H1 (cell line): Measurements from ENCODE around the gene ANP32B. TPM values are rescaled to one million over a fixed set of nuclear protein-coding genes. Genes with fewer than 3 reads are reported as not detected.
A peak's percentile ranks its signal among the peaks of the same experiment; 100 is the strongest.

ENCODE experiments used
- CTCF ChIA-PET: fragments of 300-600 bp; sonication (Branson Sonifier 250); formaldehyde crosslinking; loops from one replicate; lab custom pipeline; 2021; ENCODE audit not compliant: partially characterized antibody; lab: Charles Lee
- POLR2A ChIA-PET: fragments of 300-600 bp; sonication (Branson Sonifier 250); formaldehyde crosslinking; loops from one replicate; lab custom pipeline; 2021; ENCODE audit warnings: inconsistent platforms; ENCODE audit not compliant: partially characterized antibody; lab: Charles Lee
- DNase-seq, 2 experiments: peaks; one replicate each; pipeline versions ENCODE4 v3.0.0 to v3.0.0-alpha.2; 2010 to 2022; ENCODE audit warnings: low spot score in 2 of 2, low read depth in 1 of 2, mixed read lengths in 1 of 2
- FAIRE-seq: peaks from 2 replicates; lab custom pipeline; 2011; peaks lifted over from hg19 to GRCh38; lab: Jason Lieb, UNC
- H2AFZ ChIP-seq: 2 replicates; pipeline ENCODE4 v1.8.1; 2012; ENCODE audit warnings: low read length, inconsistent platforms
- H2AK5ac ChIP-seq: 2 replicates; pipeline ENCODE4 v1.6.1; 2013; ENCODE audit warnings: low read depth, low read length
- H2BK120ac ChIP-seq: replicated peaks from 2 replicates; pipeline ENCODE3; 2013; ENCODE audit warnings: low read depth, low read length, inconsistent platforms
- H2BK12ac ChIP-seq: 2 replicates; pipeline ENCODE4 v1.6.1; 2013; ENCODE audit warnings: low read depth, low read length
- H2BK15ac ChIP-seq: 2 replicates; pipeline ENCODE4 v1.6.1; 2013; ENCODE audit warnings: low read length
- H2BK20ac ChIP-seq: 2 replicates; pipeline ENCODE4 v1.6.1; 2013; ENCODE audit warnings: low read length
- H2BK5ac ChIP-seq: 2 replicates; pipeline ENCODE4 v1.6.1; 2013; ENCODE audit warnings: low read depth, low read length
- H3K14ac ChIP-seq: 2 replicates; pipeline ENCODE4 v1.6.1; 2013; ENCODE audit warnings: inconsistent platforms; ENCODE audit not compliant: insufficient read length
- H3K18ac ChIP-seq: 2 replicates; pipeline ENCODE4 v1.6.1; 2013; ENCODE audit warnings: low read length; ENCODE audit errors: extremely low read depth
- H3K23ac ChIP-seq: 2 replicates; pipeline ENCODE4 v1.6.1; 2013; ENCODE audit warnings: inconsistent platforms; ENCODE audit not compliant: insufficient read length
- H3K23me2 ChIP-seq: 2 replicates; pipeline ENCODE4 v1.6.1; 2013; ENCODE audit warnings: low read depth, low read length
- H3K27ac ChIP-seq: 2 replicates; pipeline ENCODE4 v1.6.1; 2011; ENCODE audit warnings: low read depth, low read length, inconsistent platforms
- H3K27me3 ChIP-seq, 4 experiments: replicated peaks in 1 of 4; 1 replicate in 1 of 4; 2 replicates in 3 of 4; pipeline versions ENCODE4 v1.6.1 to v1.8.1; 2011 to 2013; ENCODE audit warnings: low read length in 3 of 4, mild to moderate bottlenecking in 3 of 4, inconsistent platforms in 2 of 4, mixed read lengths in 2 of 4, moderate library complexity in 1 of 4; ENCODE audit not compliant: control insufficient read depth in 3 of 4, insufficient read depth in 3 of 4; ENCODE audit errors: extremely low read depth in 1 of 4
- H3K36me3 ChIP-seq, 4 experiments: 2 replicates each; pipeline versions ENCODE4 v1.6.1 to v1.8.1; 2011 to 2013; ENCODE audit warnings: mild to moderate bottlenecking in 4 of 4, low read length in 3 of 4, moderate library complexity in 2 of 4, control low read depth in 1 of 4, inconsistent platforms in 1 of 4; ENCODE audit not compliant: insufficient read depth in 4 of 4, control insufficient read depth in 2 of 4
- H3K4ac ChIP-seq: replicated peaks from 2 replicates; pipeline ENCODE3; 2013; ENCODE audit warnings: low read length, low read depth, mixed read lengths, inconsistent platforms; ENCODE audit not compliant: insufficient read length
- H3K4me1 ChIP-seq, 4 experiments: replicated peaks in 1 of 4; 1 replicate in 1 of 4; 2 replicates in 3 of 4; pipeline versions ENCODE4 v1.6.1 to v1.8.1; 2011 to 2013; ENCODE audit warnings: low read length in 3 of 4, inconsistent platforms in 2 of 4, mixed read lengths in 1 of 4; ENCODE audit not compliant: insufficient read depth in 4 of 4, control insufficient read depth in 3 of 4
- H3K4me2 ChIP-seq, 2 experiments: 2 replicates each; pipeline versions ENCODE4 v1.6.1 to v1.8.1; 2011 to 2013; ENCODE audit warnings: low read depth in 2 of 2, low read length in 2 of 2, control low read depth in 1 of 2, inconsistent platforms in 1 of 2, mild to moderate bottlenecking in 1 of 2; ENCODE audit not compliant: insufficient read depth in 1 of 2
- H3K4me3 ChIP-seq, 4 experiments: fragments of 200-600, 300-600 bp in 1 of 4; sonication (generic), shearing (Covaris generic), sonication (Bioruptor Twin) in 1 of 4; 2 replicates each; pipeline versions ENCODE4 v1.5.1 to v1.8.1; 2011 to 2016; ENCODE audit warnings: low read length in 4 of 4, low read depth in 3 of 4, control low read depth in 2 of 4, inconsistent platforms in 2 of 4, mild to moderate bottlenecking in 2 of 4, mixed read lengths in 1 of 4, moderate library complexity in 1 of 4; ENCODE audit not compliant: insufficient read depth in 2 of 4; ENCODE audit errors: extremely low read depth in 1 of 4
- H3K56ac ChIP-seq: replicated peaks from 2 replicates; pipeline ENCODE3; 2013; ENCODE audit warnings: low read depth, mild to moderate bottlenecking, mixed read lengths, low read length, inconsistent platforms; ENCODE audit not compliant: insufficient read length
- H3K79me1 ChIP-seq: 2 replicates; pipeline ENCODE4 v1.6.1; 2013; ENCODE audit warnings: low read depth, low read length, control low read depth
- H3K79me2 ChIP-seq, 2 experiments: 2 replicates each; pipeline versions ENCODE4 v1.6.1 to v1.8.1; 2012 to 2013; ENCODE audit warnings: low read length in 2 of 2, mild to moderate bottlenecking in 2 of 2, inconsistent platforms in 1 of 2; ENCODE audit not compliant: insufficient read depth in 2 of 2, control insufficient read depth in 1 of 2
- H3K9ac ChIP-seq, 4 experiments: replicated peaks in 1 of 4; 1 replicate in 1 of 4; 2 replicates in 3 of 4; pipeline versions ENCODE4 v1.6.1 to v1.8.1; 2011 to 2013; ENCODE audit warnings: low read depth in 3 of 4, low read length in 3 of 4, control low read depth in 2 of 4, mild to moderate bottlenecking in 2 of 4, moderate library complexity in 2 of 4, inconsistent platforms in 1 of 4; ENCODE audit errors: extremely low read depth in 1 of 4
- H3K9me3 ChIP-seq, 2 experiments: 2 replicates each; pipeline versions ENCODE4 v1.6.1 to v1.8.1; 2012 to 2013; ENCODE audit warnings: mild to moderate bottlenecking in 2 of 2, moderate library complexity in 2 of 2, control low read depth in 1 of 2, inconsistent platforms in 1 of 2, low read depth in 1 of 2, low read length in 1 of 2, mixed read lengths in 1 of 2; ENCODE audit not compliant: insufficient read depth in 2 of 2
- H4K20me1 ChIP-seq, 2 experiments: replicated peaks in 1 of 2; 2 replicates each; pipeline versions ENCODE3 to v1.8.1; 2011 to 2013; ENCODE audit warnings: inconsistent platforms in 2 of 2, low read length in 2 of 2, mild to moderate bottlenecking in 1 of 2; ENCODE audit not compliant: insufficient read depth in 2 of 2, control insufficient read depth in 1 of 2
- H4K5ac ChIP-seq: 2 replicates; pipeline ENCODE4 v1.6.1; 2013; ENCODE audit warnings: low read length, low read depth, mixed read lengths, inconsistent platforms; ENCODE audit not compliant: insufficient read length
- H4K8ac ChIP-seq: 2 replicates; pipeline ENCODE4 v1.8.0; 2013; ENCODE audit warnings: mild to moderate bottlenecking, moderate library complexity, low read length, inconsistent platforms; ENCODE audit not compliant: insufficient read depth; ENCODE audit errors: extremely low read depth
- H4K91ac ChIP-seq: replicated peaks from 2 replicates; pipeline ENCODE3; 2013; ENCODE audit warnings: low read length, mixed read lengths, inconsistent platforms; ENCODE audit not compliant: insufficient read length
- ASH2L ChIP-seq: fragments of 200-600, 300-600 bp; sonication (generic); IDR thresholded peaks from one replicate; pipeline ENCODE4 v1.7.1; 2017; ENCODE audit warnings: low read length
- CEBPB ChIP-seq: IDR thresholded peaks from 2 replicates; pipeline ENCODE4 v1.6.1; 2012; ENCODE audit warnings: low read depth, low read length
- CTCF ChIP-seq, 3 experiments: IDR thresholded peaks; 1 replicate in 2 of 3; 2 replicates in 1 of 3; pipeline versions ENCODE4 v1.5.1 to v1.6.1; 2011; ENCODE audit warnings: low read length in 3 of 3, mild to moderate bottlenecking in 3 of 3, inconsistent platforms in 2 of 3, low read depth in 1 of 3, moderate library complexity in 1 of 3; ENCODE audit not compliant: insufficient read depth in 1 of 3; ENCODE audit errors: control extremely low read depth in 1 of 3
- EGR1 ChIP-seq: IDR thresholded peaks from 2 replicates; pipeline ENCODE4 v1.6.1; 2011; ENCODE audit warnings: low read depth, low read length, borderline replicate concordance
- EP300 ChIP-seq, 2 experiments: IDR thresholded peaks; 1 replicate in 1 of 2; 2 replicates in 1 of 2; pipeline ENCODE4 v1.6.1; 2011 to 2012; ENCODE audit warnings: low read depth in 2 of 2, low read length in 2 of 2, mild to moderate bottlenecking in 2 of 2, borderline replicate concordance in 1 of 2, inconsistent platforms in 1 of 2, moderate library complexity in 1 of 2
- HDAC2 ChIP-seq, 2 experiments: fragments of 300-600 bp in 1 of 2; sonication (generic) in 1 of 2; IDR thresholded peaks; 2 replicates each; pipeline ENCODE4 v1.6.1; 2011 to 2012; ENCODE audit warnings: low read depth in 2 of 2, low read length in 2 of 2, mild to moderate bottlenecking in 2 of 2, moderate library complexity in 2 of 2, borderline replicate concordance in 1 of 2, inconsistent platforms in 1 of 2
- POU5F1 ChIP-seq: IDR thresholded peaks from 2 replicates; pipeline ENCODE4 v1.6.1; 2011; ENCODE audit warnings: low read depth, mild to moderate bottlenecking, low read length, moderate library complexity
- RAD21 ChIP-seq, 2 experiments: IDR thresholded peaks in 1 of 2; conservative IDR thresholded peaks in 1 of 2; 2 replicates each; pipeline ENCODE4 v1.6.1; 2011; ENCODE audit warnings: low read depth in 2 of 2, low read length in 2 of 2, improper control_type of control experiment in 1 of 2, inconsistent platforms in 1 of 2, mild to moderate bottlenecking in 1 of 2, moderate library complexity in 1 of 2
- SRF ChIP-seq: IDR thresholded peaks from 2 replicates; pipeline ENCODE4 v1.6.1; 2011; ENCODE audit warnings: mild to moderate bottlenecking, low read depth, low read length, moderate library complexity
- SUZ12 ChIP-seq: fragments of 200-600 bp; sonication (generic); IDR thresholded peaks from 2 replicates; pipeline ENCODE4 v1.6.1; 2012; ENCODE audit warnings: mild to moderate bottlenecking, inconsistent platforms, low read length, moderate library complexity, mixed read lengths
- polyA plus RNA-seq, 7 experiments: library from polyadenylated mRNA; depleted of rRNA in 3 of 7; stranded (reverse) in 5 of 7; unstranded in 2 of 7; fragments of >200 nt in 5 of 7; fragments of 200-250 nt in 2 of 7; gene quantifications; 1 replicate in 5 of 7; 2 replicates in 1 of 7; 4 replicates in 1 of 7; pipeline versions ENCODE4 v1.2.1 to v1.2.3, GENCODE V29; 2011 to 2013; ENCODE audit warnings: missing spikeins in 2 of 7, mixed read lengths in 2 of 7
- total RNA-seq: library from RNA; stranded (reverse); fragmentation: NEBNext Ultra II Directional; extraction: Animal tissue kit (Norgen Biotek cat#: 25700); gene quantifications from 2 replicates; pipeline ENCODE4 v1.2.1, GENCODE V29; 2021
- TF ChIP-seq, protein P1 (sequence below): IDR thresholded peaks from 2 replicates; pipeline ENCODE4 v1.6.1; 2011; ENCODE audit warnings: low read depth, mild to moderate bottlenecking, low read length; ENCODE audit not compliant: insufficient read depth

ANP32B gene
- total and polyA plus RNA-seq, 2 of the 8 experiments (the other 6 are each of a cell fraction or from before 2014, with no cell fraction given), result 7.6 to 88.1 TPM

- peaks cover 5 to 6% of the 10 kb centered on the region in 2 experiments; a peak in 3 of 4 replicates for H3K9me3 ChIP-seq
- H3K36me3 ChIP-seq, result no peaks in the 10 kb centered on the region
- H4K8ac ChIP-seq, result no peak overlapping the region
- no peak overlapping the region for H2BK20ac ChIP-seq
- no peak overlapping the region for H2AK5ac ChIP-seq
- no peak overlapping the region for H3K4me3 ChIP-seq
- H3K4ac ChIP-seq, result no peak overlapping the region
- H3K23ac ChIP-seq, result no peak overlapping the region
- H3K79me2 ChIP-seq, result no peaks in the 10 kb centered on the region
- H3K4me1 ChIP-seq, result no peaks in the 10 kb centered on the region
- H2BK5ac ChIP-seq, result no peak overlapping the region
- peak; percentile 92 for FAIRE-seq
- H3K14ac ChIP-seq, result no peak overlapping the region
- ChIA-PET POLR2A (no interaction called here), CTCF (interaction anchor here (0.8 to 2.4 kb wide), 8 partner anchors 10 to 80 kb away, joined by 3 to 9 read pairs (median 4); partner anchors contain the start of gene TRMO)
- no peak overlapping the region for H3K27ac ChIP-seq
- no peak overlapping the region for H2BK15ac ChIP-seq
- no peaks in the 10 kb centered on the region for H3K79me1 ChIP-seq
- H3K27me3 ChIP-seq, result no peaks in the 10 kb centered on the region
- H4K5ac ChIP-seq, result no peak overlapping the region
- H2AFZ ChIP-seq, result no peak overlapping the region
- no peaks in the 10 kb centered on the region for H4K20me1 ChIP-seq
- no peak overlapping the region for H3K9ac ChIP-seq
- H2BK12ac ChIP-seq, result no peak overlapping the region
- no peak overlapping the region for H3K4me2 ChIP-seq
- no peak overlapping the region for H3K18ac ChIP-seq
- DNase-seq, result peak; percentile 17 to 51
- H3K56ac ChIP-seq, result no peak overlapping the region
- no peak overlapping the region for H4K91ac ChIP-seq
- H2BK120ac ChIP-seq, result no peak overlapping the region
- H3K23me2 ChIP-seq, result no peaks in the 10 kb centered on the region
- TF ChIP-seq HDAC2 (IDR thresholded peaks at IDR 0.05; ENCODE audit: borderline replicate concordance in 1 of 2, low read depth in 2 of 2, low read length in 2 of 2) (no peak), CTCF (IDR thresholded peaks at IDR 0.05; ENCODE audit: control extremely low read depth in 1 of 3, insufficient read depth in 1 of 3, low read depth in 1 of 3, low read length in 3 of 3) (peak; percentile 66 to 96 (median 80)), CEBPB (0 out of 2 replicates have a peak, but pooled peaks have one; percentile 16), SUZ12 (no peak), POU5F1 (no peak), EP300 (IDR thresholded peaks at IDR 0.05; ENCODE audit: borderline replicate concordance in 1 of 2, low read depth in 2 of 2, low read length in 2 of 2) (no peak), EGR1 (no peak), ASH2L (no peak), SRF (no peak), RAD21 (IDR thresholded peaks at IDR 0.05 in 1 of 2, conservative IDR thresholded peaks at IDR 0.05 in 1 of 2; ENCODE audit: low read depth in 2 of 2, low read length in 2 of 2) (peak; percentile 65 to 72)
- TF ChIP-seq, protein P1, sequence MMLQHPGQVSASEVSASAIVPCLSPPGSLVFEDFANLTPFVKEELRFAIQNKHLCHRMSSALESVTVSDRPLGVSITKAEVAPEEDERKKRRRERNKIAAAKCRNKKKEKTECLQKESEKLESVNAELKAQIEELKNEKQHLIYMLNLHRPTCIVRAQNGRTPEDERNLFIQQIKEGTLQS, result no peak
These were observed 28.6 kb upstream of the ANP32B start for GRCh38 chr9:97954550-97954989.
